A673 (cell line): Measurements from ENCODE around the gene CPSF7.

Experiments used
- CTCF ChIP-seq: fragments of 300-800, 200-600 bp; sonication (generic); conservative IDR thresholded peaks from 2 replicates; pipeline ENCODE4 v1.5.1; 2017; ENCODE audit warnings: low read depth, mild to moderate bottlenecking, antibody characterized with exemption, low read length, moderate library complexity, mixed read lengths
- EZH2 ChIP-seq: fragments of 200-600 bp; sonication (generic); IDR thresholded peaks from 2 replicates; pipeline ENCODE4 v1.6.1; 2017; ENCODE audit warnings: borderline replicate concordance, low read depth, mild to moderate bottlenecking, mixed read lengths, antibody characterized with exemption, low read length; ENCODE audit not compliant: poor library complexity, severe bottlenecking

- TF ChIP-seq CTCF: no peak
- TF ChIP-seq EZH2: no peak
Observed at GRCh38 chr11:61380884-61381283, 48.9 kb downstream of the CPSF7 start.
